RWPE1 (cell line): ENCODE results near the gene LSM5.

Experiments
- CTCF ChIA-PET: fragments of 350-600 bp; sonication (Branson Sonifier 250); formaldehyde crosslinking; extraction: SDS; loops from one replicate; lab custom pipeline; 2021; lab: Yijun Ruan, JAX
- POLR2A ChIA-PET: fragments of 400-600 bp; formaldehyde crosslinking; extraction: SDS; loops from one replicate; lab custom pipeline; 2020; ENCODE audit warnings: antibody characterized with exemption; ENCODE audit not compliant: low non-redundant PET; lab: Yijun Ruan, JAX
- DNase-seq: peaks from one replicate; pipeline ENCODE4 v3.0.0; 2012; ENCODE audit warnings: low spot score
- H3K27ac ChIP-seq: fragments of 450-650 bp; 2 replicates; pipeline ENCODE4 v1.5.1; 2017
- TF ChIP-seq, protein P1 (sequence below): fragments of 450-650 bp; conservative IDR thresholded peaks from 2 replicates; pipeline ENCODE4 v1.5.1; 2017; ENCODE audit warnings: low read depth, mild to moderate bottlenecking

Gene LSM5

DNA sequence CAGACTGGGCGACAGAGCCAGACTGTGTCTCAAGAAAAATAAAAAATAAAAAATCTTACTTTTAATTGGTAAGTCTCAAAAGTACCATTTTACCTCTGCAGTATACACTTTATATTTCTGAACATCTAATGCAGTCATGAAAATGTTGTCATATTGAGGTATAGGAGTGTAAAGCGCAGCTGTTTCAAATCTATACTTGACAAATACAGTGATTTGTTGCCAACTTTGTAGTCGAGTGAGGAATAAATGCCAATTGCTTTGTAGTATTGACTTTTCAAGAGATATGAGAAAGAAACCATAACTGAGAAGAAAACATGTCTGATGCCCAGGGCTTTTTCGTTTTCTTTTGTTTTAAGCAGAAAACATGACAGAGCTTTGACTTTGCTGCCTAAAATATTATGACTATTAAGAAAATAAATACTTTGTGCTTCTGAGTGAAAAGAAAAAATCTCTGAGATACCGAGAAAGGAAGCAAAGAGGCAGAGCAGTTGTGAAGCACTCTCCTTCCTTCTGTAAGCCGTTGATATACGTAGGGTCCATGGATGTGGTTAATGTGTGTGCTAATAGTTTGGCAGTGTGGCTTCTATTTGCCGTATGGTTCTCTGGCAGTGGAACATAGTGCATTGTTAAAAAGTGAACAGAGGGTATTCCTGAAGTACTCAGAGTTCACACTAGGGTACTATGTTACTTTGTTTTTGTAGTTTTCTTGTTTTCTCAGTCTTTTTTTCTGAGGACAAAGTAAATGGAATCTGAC, 43.3 kb upstream of the LSM5 start:
- CTCF ChIA-PET, result no interaction called here

DNA sequence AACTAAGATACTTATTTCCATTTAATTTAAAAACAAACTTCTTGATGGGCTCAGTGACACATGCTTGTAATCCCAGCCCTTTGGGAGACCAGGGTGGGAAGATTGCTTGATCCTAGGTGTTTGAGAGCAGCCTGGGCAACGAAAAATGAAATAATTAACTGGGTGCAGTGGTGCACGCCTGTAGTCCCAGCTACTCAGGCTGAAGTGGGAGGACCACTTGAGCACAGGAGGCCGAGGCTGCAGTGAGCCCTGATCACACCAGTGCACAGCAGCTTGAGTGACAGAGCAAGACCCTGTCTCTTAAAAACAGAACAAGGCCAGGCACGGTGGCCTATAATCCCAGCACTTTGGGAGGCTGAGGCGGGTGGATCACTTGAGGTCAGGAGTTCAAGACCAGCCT, 42.5 kb upstream of the LSM5 start:
- CTCF ChIA-PET, result no interaction called here
- POLR2A ChIA-PET, result no interaction called here
- H3K27ac ChIP-seq, result peak overlapping the region; percentile 7; the same call in 1 of the 2 replicates
- TF ChIP-seq, protein P1, sequence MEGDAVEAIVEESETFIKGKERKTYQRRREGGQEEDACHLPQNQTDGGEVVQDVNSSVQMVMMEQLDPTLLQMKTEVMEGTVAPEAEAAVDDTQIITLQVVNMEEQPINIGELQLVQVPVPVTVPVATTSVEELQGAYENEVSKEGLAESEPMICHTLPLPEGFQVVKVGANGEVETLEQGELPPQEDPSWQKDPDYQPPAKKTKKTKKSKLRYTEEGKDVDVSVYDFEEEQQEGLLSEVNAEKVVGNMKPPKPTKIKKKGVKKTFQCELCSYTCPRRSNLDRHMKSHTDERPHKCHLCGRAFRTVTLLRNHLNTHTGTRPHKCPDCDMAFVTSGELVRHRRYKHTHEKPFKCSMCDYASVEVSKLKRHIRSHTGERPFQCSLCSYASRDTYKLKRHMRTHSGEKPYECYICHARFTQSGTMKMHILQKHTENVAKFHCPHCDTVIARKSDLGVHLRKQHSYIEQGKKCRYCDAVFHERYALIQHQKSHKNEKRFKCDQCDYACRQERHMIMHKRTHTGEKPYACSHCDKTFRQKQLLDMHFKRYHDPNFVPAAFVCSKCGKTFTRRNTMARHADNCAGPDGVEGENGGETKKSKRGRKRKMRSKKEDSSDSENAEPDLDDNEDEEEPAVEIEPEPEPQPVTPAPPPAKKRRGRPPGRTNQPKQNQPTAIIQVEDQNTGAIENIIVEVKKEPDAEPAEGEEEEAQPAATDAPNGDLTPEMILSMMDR, result no peak
- no peak for DNase-seq

More for the DNA sequence above, 43.3 kb upstream of the LSM5 start:
- TF ChIP-seq, protein P1, result no peak
- POLR2A ChIA-PET, result no interaction called here
- no peak for DNase-seq
- no peak overlapping the region for H3K27ac ChIP-seq

DNA sequence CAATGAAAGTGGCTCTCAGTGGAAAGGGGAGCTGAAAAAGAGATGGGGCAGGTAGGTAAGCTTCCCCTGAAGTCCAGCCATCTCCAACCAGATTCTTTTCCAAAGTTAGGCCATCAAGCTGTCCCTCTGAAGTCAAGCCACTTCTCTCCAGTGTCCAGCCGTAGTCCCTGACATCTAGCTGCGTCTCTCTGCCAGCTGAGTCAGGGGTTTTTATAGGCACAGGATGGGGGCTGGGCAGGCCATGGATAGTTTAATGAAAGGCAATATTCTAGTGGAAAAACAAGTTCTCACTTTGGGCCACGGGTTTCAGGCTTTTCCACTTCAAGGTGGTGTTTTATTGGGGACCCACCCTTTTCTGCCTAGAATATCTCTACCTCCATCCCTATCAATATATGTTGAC, 41.9 kb upstream of the LSM5 start:
- TF ChIP-seq, protein P1, result no peak
- CTCF ChIA-PET, result no interaction called here
- no peak for DNase-seq
- no peak overlapping the region for H3K27ac ChIP-seq
- POLR2A ChIA-PET, result no interaction called here

DNA sequence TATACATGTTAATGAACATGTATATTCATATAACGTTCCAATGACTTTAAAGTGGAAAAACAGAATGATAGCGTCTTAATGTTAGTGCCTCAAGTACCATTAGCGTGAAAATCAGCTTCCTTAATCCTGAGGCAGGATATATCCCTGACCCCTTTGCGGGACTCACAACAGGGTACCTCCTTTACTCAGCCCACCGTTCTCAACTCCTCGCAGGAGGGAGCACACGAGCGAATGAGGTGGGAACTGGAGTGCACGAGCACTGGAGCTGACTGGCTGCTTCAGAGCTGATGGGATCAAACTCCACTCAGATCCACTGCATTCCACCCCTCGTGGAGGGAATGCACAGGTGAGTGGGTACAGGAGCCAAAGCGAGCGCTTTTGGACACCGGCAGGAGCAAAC, 41.2 kb upstream of the LSM5 start:
- TF ChIP-seq, protein P1, result no peak
- H3K27ac ChIP-seq, result no peak overlapping the region
- ChIA-PET CTCF (no interaction called here), POLR2A (no interaction called here)
- no peak for DNase-seq

DNA sequence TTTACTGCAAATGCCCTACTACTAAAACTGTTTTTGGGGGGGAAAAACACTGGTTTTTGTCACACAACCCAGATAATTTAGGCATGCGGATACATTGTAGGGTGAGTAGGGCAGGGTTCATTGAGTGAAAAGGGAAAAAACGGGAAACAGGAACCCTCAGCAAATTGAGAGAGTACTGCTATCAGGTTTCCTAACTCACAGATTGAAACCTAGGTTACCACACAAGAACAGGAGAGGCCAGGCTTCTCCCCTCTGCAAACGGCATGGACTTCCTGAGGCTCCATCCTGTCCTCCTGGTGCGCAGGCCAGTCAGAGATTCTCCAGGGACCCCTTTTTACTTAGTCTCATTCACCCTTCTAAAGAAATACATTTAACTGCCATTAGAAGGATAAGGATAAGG, 35.7 kb upstream of the LSM5 start:
- TF ChIP-seq, protein P1, result no peak
- DNase-seq, result no peak
- CTCF ChIA-PET, result no interaction called here
- no peak overlapping the region for H3K27ac ChIP-seq
- POLR2A ChIA-PET, result no interaction called here

DNA sequence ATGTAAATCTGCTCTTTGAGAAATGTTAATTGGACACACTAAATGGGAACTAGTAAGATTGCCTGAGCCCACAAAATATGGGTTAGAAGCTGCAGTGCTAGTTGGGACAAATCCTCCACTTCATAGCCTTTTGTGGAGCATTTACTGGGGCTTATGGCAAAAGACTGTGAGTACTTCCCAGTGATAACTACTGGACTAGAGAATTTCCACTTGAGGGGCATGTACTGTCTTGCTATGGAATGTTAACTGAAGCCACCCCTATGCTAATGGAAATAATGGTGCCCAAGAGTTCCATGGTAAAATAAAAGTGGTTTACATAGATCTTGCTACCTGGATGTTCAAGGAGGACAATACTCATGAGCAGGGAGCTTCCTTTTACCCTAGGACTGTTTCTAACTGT, 34.5 kb upstream of the LSM5 start:
- TF ChIP-seq, protein P1, result no peak
- ChIA-PET POLR2A (no interaction called here), CTCF (no interaction called here)
- no peak overlapping the region for H3K27ac ChIP-seq
- no peak for DNase-seq
